Activated CD8-positive, alpha-beta T cell treated with anti-CD3 and anti-CD28 coated beads for 36 hours (primary cell): ENCODE measurements around the gene ADPRHL1. TPM values are rescaled to one million over a fixed set of nuclear protein-coding genes. Genes with fewer than 3 reads are reported as not detected.
"Not testable (repeated sequence)": the region's sequence is repeated elsewhere in the genome, so short reads cannot be mapped to it uniquely, and the experiment has no call there.

Experiments
- ATAC-seq: fragments of 200-7000 bp; cut with Tn5 transposase; one replicate; pipeline ENCODE4 v1.10.0; 2021; ENCODE audit warnings: mild to moderate bottlenecking, moderate library complexity
- CTCF ChIA-PET: fragments of 350-600 bp; sonication (Branson Sonifier 250); formaldehyde crosslinking; loops from one replicate; lab custom pipeline; 2021; ENCODE audit warnings: antibody characterized with exemption; lab: Charles Lee
- POLR2A ChIA-PET: fragments of 350-600 bp; sonication (Branson Sonifier 250); formaldehyde crosslinking; loops from one replicate; lab custom pipeline; 2021; ENCODE audit warnings: antibody characterized with exemption; lab: Charles Lee
- DNase-seq: peaks from one replicate; pipeline ENCODE4 v3.0.0-alpha.2; 2020
- H3K27ac Mint-ChIP-seq: one replicate; pipeline ENCODE4 v1.8.0; 2021; ENCODE audit warnings: mild to moderate bottlenecking, mixed read lengths
- H3K27me3 Mint-ChIP-seq: one replicate; pipeline ENCODE4 v1.8.0; 2021; ENCODE audit warnings: mixed read lengths
- H3K36me3 Mint-ChIP-seq: one replicate; pipeline ENCODE4 v1.8.0; 2021; ENCODE audit warnings: low read depth, mixed read lengths
- H3K4me1 Mint-ChIP-seq: one replicate; pipeline ENCODE4 v1.8.0; 2021; ENCODE audit warnings: low read depth, mixed read lengths
- H3K4me3 Mint-ChIP-seq: one replicate; pipeline ENCODE4 v1.8.0; 2021; ENCODE audit warnings: mild to moderate bottlenecking, moderate library complexity, mixed read lengths
- H3K9me3 Mint-ChIP-seq: one replicate; pipeline ENCODE4 v1.8.0; 2021; ENCODE audit warnings: mixed read lengths
- CTCF ChIP-seq: fragments of 200-600 bp; IDR thresholded peaks from one replicate; pipeline ENCODE4 v1.8.0; 2022; ENCODE audit warnings: antibody characterized with exemption, mild to moderate bottlenecking
- intact Hi-C: fragments of 100-400 bp; cut with micrococcal nuclease; formaldehyde crosslinking; loops from one replicate; pipeline ENCODE4 v1.10.0; 2022
- total RNA-seq, 2 experiments: library from RNA; stranded (reverse); gene quantifications; one replicate each; pipeline ENCODE4 v1.2.3, GENCODE V29; 2021

The ADPRHL1 gene
- total RNA-seq, 2 experiments from 2014 or later = 0.23 to 0.36 TPM

- no peak overlapping the region for H3K4me3 Mint-ChIP-seq
- no peak overlapping the region for H3K27ac Mint-ChIP-seq
- ChIA-PET POLR2A (interaction anchor here (0.9 kb wide), 1 partner anchor 10 kb away, joined by 3 read pairs; no protein-coding TSS in a partner anchor), CTCF (interaction anchor here (1.1 to 1.4 kb wide), 2 partner anchors 31 to 448 kb away, joined by 3 to 4 read pairs; no protein-coding TSS in a partner anchor)
- ATAC-seq (no peak), DNase-seq (no peak)
- H3K4me1 Mint-ChIP-seq = peaks cover 7% of the 10 kb centered on the region
- peaks cover 2% of the 10 kb centered on the region for H3K27me3 Mint-ChIP-seq
- intact Hi-C loops = loop anchor here (5.0 kb wide), 1 partner anchor 449 kb away; no protein-coding TSS in a partner anchor
- TF ChIP-seq CTCF = no peak
- peaks cover 4% of the 10 kb centered on the region for H3K9me3 Mint-ChIP-seq
- no peaks in the 10 kb centered on the region for H3K36me3 Mint-ChIP-seq
Measured at GRCh38 chr13:113390874-113391497, 62.3 kb downstream of the ADPRHL1 start.

DNA sequence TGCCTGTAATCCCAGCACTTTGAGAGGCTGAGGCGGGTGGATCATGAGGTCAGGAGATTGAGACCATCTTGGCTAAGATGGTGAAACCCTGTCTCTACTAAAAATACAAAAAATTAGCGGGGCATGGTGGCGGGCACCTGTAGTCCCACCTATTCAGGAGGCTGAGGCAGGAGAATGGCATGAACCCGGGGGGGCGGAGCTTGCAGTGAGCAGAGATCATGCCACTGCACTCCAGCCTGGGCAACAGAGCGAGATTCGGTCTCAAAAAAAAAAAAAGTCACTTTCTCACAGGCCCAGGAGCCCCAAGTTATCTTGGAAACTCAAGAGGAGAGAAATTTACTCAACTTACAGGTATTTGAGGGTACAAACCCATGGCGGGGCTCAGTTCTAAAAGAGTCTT is 63.7 kb downstream of the ADPRHL1 start:
- CTCF ChIA-PET = interaction anchor here (1.2 kb wide), 1 partner anchor 447 kb away, joined by 3 read pairs; no protein-coding TSS in a partner anchor
- H3K36me3 Mint-ChIP-seq, ATAC-seq, H3K27me3 Mint-ChIP-seq, POLR2A ChIA-PET, H3K4me3 Mint-ChIP-seq, H3K27ac Mint-ChIP-seq, intact Hi-C loops, H3K9me3 Mint-ChIP-seq, DNase-seq: not testable (repeated sequence)
- peaks cover 13% of the 10 kb centered on the region for H3K4me1 Mint-ChIP-seq

GRCh38 chr13:113387396-113387795 is 65.9 kb downstream of the ADPRHL1 start:
- peaks cover 10% of the 10 kb centered on the region for H3K9me3 Mint-ChIP-seq
- peaks cover 6% of the 10 kb centered on the region for H3K27me3 Mint-ChIP-seq
- no peak overlapping the region for H3K4me3 Mint-ChIP-seq
- ATAC-seq (no peak), DNase-seq (no peak)
- intact Hi-C loops = no loop called here
- TF ChIP-seq CTCF = no peak
- H3K4me1 Mint-ChIP-seq = peaks cover 9% of the 10 kb centered on the region
- no peak overlapping the region for H3K27ac Mint-ChIP-seq
- ChIA-PET POLR2A (no interaction called here), CTCF (interaction anchor here (2.2 kb wide), 1 partner anchor 445 kb away, joined by 5 read pairs; no protein-coding TSS in a partner anchor)
- H3K36me3 Mint-ChIP-seq = no peaks in the 10 kb centered on the region

DNA sequence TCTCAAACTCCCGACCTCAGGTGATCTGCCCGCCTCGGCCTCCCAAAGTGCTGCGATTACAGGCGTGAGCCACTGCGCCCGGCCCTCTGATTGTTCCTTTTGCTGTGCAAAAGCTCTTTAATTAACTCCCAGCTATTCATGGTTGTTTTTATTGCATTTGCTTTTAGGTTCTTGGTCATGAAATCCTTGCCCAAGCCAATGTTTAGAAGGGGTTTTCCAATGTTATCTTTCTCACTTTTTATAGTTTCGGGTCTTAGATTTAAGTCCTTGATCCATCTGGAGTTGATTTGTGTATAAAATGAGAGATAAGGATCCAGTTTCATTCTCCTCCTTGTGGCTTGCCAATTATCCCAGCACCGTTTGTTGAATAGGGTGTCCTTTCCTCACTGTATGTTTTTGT is 70.2 kb downstream of the ADPRHL1 start:
- ChIA-PET POLR2A (no interaction called here), CTCF (interaction anchor here (1.5 kb wide), 1 partner anchor 11 kb away, joined by 4 read pairs; no protein-coding TSS in a partner anchor)
- peaks cover 11% of the 10 kb centered on the region for H3K9me3 Mint-ChIP-seq
- no peak for DNase-seq
- intact Hi-C loops = no loop called here
- H3K36me3 Mint-ChIP-seq = no peaks in the 10 kb centered on the region
- TF ChIP-seq CTCF = no peak
- H3K27ac Mint-ChIP-seq = no peak overlapping the region
- H3K27me3 Mint-ChIP-seq = peaks cover 7% of the 10 kb centered on the region
- no peak overlapping the region for H3K4me3 Mint-ChIP-seq
- ATAC-seq = no peak
- H3K4me1 Mint-ChIP-seq = peaks cover 9% of the 10 kb centered on the region

GRCh38 chr13:113382542-113382941 is 70.7 kb downstream of the ADPRHL1 start:
- H3K36me3 Mint-ChIP-seq, H3K4me1 Mint-ChIP-seq, ATAC-seq, intact Hi-C loops, H3K27ac Mint-ChIP-seq, H3K4me3 Mint-ChIP-seq, DNase-seq, POLR2A ChIA-PET, H3K27me3 Mint-ChIP-seq: not testable (repeated sequence)
- CTCF ChIA-PET = interaction anchor here (1.5 kb wide), 1 partner anchor 11 kb away, joined by 4 read pairs; no protein-coding TSS in a partner anchor
- H3K9me3 Mint-ChIP-seq = peaks cover 11% of the 10 kb centered on the region

GRCh38 chr13:113378825-113379224 is 74.5 kb downstream of the ADPRHL1 start:
- H3K9me3 Mint-ChIP-seq = peaks cover 5% of the 10 kb centered on the region
- no peak for DNase-seq
- no peak for TF ChIP-seq CTCF
- peaks cover 7% of the 10 kb centered on the region for H3K27me3 Mint-ChIP-seq
- no peak overlapping the region for H3K4me3 Mint-ChIP-seq
- H3K4me1 Mint-ChIP-seq = no peaks in the 10 kb centered on the region
- intact Hi-C loops = no loop called here
- ChIA-PET POLR2A (no interaction called here), CTCF (no interaction called here)
- ATAC-seq = no peak
- H3K36me3 Mint-ChIP-seq = no peaks in the 10 kb centered on the region
- no peak overlapping the region for H3K27ac Mint-ChIP-seq
